Natural killer cell (primary cell): ENCODE measurements around the gene SMAD3. TPM values are rescaled to one million over a fixed set of nuclear protein-coding genes. Genes with fewer than 3 reads are reported as not detected.

Source experiments
- ATAC-seq, 3 donors: fragments of 150-1000 bp in 2 of 3; fragments of 200-7000 bp in 1 of 3; cut with Tn5 transposase; 1 replicate in 1 of 3; 2 replicates in 2 of 3; pipeline ENCODE4 v1.10.0; 2021; ENCODE audit warnings: mild to moderate bottlenecking in 2 of 3, moderate library complexity in 2 of 3
- DNase-seq, 2 donors: peaks; one replicate each; pipeline versions ENCODE4 v3.0.0 to v3.0.0-alpha.2; 2013 to 2021; ENCODE audit warnings: mixed read lengths in 1 of 2
- H3K27ac ChIP-seq: one replicate; pipeline ENCODE4 v1.5.1; 2013; ENCODE audit warnings: mild to moderate bottlenecking, low read length
- H3K27me3 ChIP-seq: one replicate; pipeline ENCODE4 v1.6.1; 2013; ENCODE audit warnings: low read length; ENCODE audit not compliant: control insufficient read depth, insufficient read depth
- H3K36me3 ChIP-seq: one replicate; pipeline ENCODE4 v1.6.1; 2013; ENCODE audit warnings: low read length; ENCODE audit not compliant: control insufficient read depth, insufficient read depth
- H3K4me1 ChIP-seq: one replicate; pipeline ENCODE4 v1.6.1; 2013; ENCODE audit warnings: low read length; ENCODE audit not compliant: control insufficient read depth, insufficient read depth
- H3K4me3 ChIP-seq: one replicate; pipeline ENCODE4 v1.5.1; 2013; ENCODE audit warnings: low read length
- H3K9me3 ChIP-seq: one replicate; pipeline ENCODE4 v1.6.1; 2013; ENCODE audit warnings: low read length; ENCODE audit not compliant: control insufficient read depth, insufficient read depth
- H3K27ac Mint-ChIP-seq, 2 donors: one replicate each; pipeline ENCODE4 v1.8.0; 2022; ENCODE audit warnings: mild to moderate bottlenecking in 2 of 2, mixed read lengths in 2 of 2, moderate library complexity in 1 of 2
- H3K27me3 Mint-ChIP-seq, 2 donors: one replicate each; pipeline ENCODE4 v1.8.0; 2022; ENCODE audit warnings: low read depth in 2 of 2, mixed read lengths in 2 of 2
- H3K36me3 Mint-ChIP-seq: one replicate; pipeline ENCODE4 v1.8.0; 2022; ENCODE audit warnings: mixed read lengths
- H3K4me1 Mint-ChIP-seq, 2 donors: one replicate each; pipeline ENCODE4 v1.8.0; 2022; ENCODE audit warnings: mixed read lengths in 2 of 2
- H3K4me3 Mint-ChIP-seq: one replicate; pipeline ENCODE4 v1.8.0; 2022; ENCODE audit warnings: mild to moderate bottlenecking, moderate library complexity, mixed read lengths
- H3K9me3 Mint-ChIP-seq, 2 donors: one replicate each; pipeline ENCODE4 v1.8.0; 2022; ENCODE audit warnings: mixed read lengths in 2 of 2
- WGBS: methylation state at CpG from one replicate; pipeline ENCODE4 v1.1.7; 2013; ENCODE audit warnings: missing lambda C conversion rate; ENCODE audit not compliant: insufficient coverage; 5-methylcytosine and 5-hydroxymethylcytosine counted together
- intact Hi-C: fragments of 100-400 bp; cut with micrococcal nuclease; formaldehyde crosslinking; loops from one replicate; pipeline ENCODE4 v1.14.2; 2022
- total RNA-seq, 4 donors: library from RNA; stranded (reverse); fragments of 120-200 nt in 1 of 4; gene quantifications; one replicate each; pipeline versions ENCODE4 v1.2.3 to v1.2.4, GENCODE V29; 2013 to 2022
- TF ChIP-seq, protein P1 (sequence below): fragments of 200-600 bp; IDR thresholded peaks from one replicate; pipeline ENCODE4 v1.8.0; 2022; ENCODE audit warnings: antibody characterized with exemption

The SMAD3 gene
- total RNA-seq, 3 donors from 2014 or later (not counting 1 experiment from before 2014, with no cell fraction given): 47.1 to 72.6 (median 63.0) TPM

DNA sequence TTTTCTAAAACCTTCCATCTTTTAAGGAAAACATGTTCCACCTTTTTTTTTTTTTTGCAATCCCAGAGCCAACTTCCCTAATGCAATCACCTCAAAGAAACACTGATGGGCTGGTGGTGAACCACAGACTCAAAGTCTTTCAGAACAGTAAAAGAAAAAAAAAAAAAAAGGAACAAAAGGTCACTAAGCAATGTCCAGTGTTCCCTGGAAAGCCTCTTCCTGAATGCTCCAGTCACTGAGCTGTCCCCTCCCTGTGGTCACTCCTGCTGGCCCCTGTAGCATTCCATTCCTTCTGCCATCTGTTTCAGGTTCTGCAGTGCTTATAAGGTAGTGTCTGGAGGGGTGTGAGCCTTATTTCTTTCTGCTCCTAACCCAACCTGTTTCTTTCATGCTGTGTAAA is 135.7 kb downstream of the SMAD3 start:
- Histone ChIP-seq H3K4me1 (no peaks in the 10 kb centered on the region), H3K4me3 (no peak overlapping the region), H3K9me3 (no peaks in the 10 kb centered on the region), H3K27me3 (no peaks in the 10 kb centered on the region), H3K36me3 (peaks cover 36% of the 10 kb centered on the region), H3K27ac (no peak overlapping the region)
- DNase-seq (no peak), ATAC-seq (no peak)
- Mint-ChIP-seq H3K36me3 (peaks cover 25% of the 10 kb centered on the region), H3K27ac (no peak overlapping the region), H3K9me3 (no peaks in the 10 kb centered on the region), H3K4me1 (peaks cover 10 to 18% of the 10 kb centered on the region in 2 donors), H3K27me3 (no peaks in the 10 kb centered on the region), H3K4me3 (no peak overlapping the region)
- intact Hi-C loops: no loop called here
- TF ChIP-seq, protein P1, sequence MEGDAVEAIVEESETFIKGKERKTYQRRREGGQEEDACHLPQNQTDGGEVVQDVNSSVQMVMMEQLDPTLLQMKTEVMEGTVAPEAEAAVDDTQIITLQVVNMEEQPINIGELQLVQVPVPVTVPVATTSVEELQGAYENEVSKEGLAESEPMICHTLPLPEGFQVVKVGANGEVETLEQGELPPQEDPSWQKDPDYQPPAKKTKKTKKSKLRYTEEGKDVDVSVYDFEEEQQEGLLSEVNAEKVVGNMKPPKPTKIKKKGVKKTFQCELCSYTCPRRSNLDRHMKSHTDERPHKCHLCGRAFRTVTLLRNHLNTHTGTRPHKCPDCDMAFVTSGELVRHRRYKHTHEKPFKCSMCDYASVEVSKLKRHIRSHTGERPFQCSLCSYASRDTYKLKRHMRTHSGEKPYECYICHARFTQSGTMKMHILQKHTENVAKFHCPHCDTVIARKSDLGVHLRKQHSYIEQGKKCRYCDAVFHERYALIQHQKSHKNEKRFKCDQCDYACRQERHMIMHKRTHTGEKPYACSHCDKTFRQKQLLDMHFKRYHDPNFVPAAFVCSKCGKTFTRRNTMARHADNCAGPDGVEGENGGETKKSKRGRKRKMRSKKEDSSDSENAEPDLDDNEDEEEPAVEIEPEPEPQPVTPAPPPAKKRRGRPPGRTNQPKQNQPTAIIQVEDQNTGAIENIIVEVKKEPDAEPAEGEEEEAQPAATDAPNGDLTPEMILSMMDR: no peak

DNA sequence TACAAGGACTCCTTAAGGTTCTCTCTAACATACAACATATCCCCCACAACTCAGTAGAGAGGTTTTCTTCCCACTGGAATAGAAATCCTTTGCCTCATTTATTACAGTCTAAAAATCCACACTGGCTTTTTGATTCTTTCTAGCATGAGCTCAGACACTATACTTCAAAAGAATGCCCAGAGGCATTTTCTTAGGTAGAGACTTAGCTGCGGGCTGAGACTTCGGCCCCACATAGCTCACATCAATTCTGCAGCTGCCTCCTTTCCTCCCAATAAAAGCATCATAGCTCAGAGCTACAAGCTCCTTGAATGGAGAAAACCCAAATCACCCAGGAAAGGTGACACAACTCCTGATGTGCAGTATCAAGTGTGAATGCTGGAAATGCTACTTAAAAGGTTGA is 136.7 kb downstream of the SMAD3 start:
- ATAC-seq: no peak
- Mint-ChIP-seq H3K4me3 (no peak overlapping the region), H3K4me1 (peaks cover 10 to 13% of the 10 kb centered on the region in 2 donors), H3K27ac (no peak overlapping the region), H3K27me3 (no peaks in the 10 kb centered on the region), H3K36me3 (peaks cover 25% of the 10 kb centered on the region), H3K9me3 (no peaks in the 10 kb centered on the region)
- Histone ChIP-seq H3K36me3 (peaks cover 42% of the 10 kb centered on the region), H3K27me3 (no peaks in the 10 kb centered on the region), H3K9me3 (no peaks in the 10 kb centered on the region), H3K4me3 (no peak overlapping the region), H3K27ac (no peak overlapping the region), H3K4me1 (no peaks in the 10 kb centered on the region)
- intact Hi-C loops: no loop called here
- TF ChIP-seq, protein P1: no peak
- DNase-seq: no peak
- 100% methylated on average over 2 of the region's 2 CpGs for WGBS

DNA sequence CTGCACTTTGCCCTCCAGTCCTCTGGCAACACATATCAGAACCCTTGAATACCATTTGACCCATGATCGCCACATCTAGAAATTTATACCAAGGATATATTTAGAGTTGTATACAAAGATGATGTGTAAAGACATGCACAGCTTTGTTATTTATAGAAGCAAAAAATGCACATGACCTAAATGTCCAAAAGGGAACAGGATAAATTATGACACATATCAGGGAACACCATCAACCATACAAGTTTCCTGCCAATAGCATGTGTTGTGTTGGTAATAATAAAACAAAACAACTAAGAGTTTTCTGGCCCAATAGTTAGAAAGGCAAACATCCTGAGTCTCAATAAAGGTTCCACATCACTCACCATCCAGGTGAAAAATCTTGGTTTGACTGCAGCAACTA is 137.6 kb downstream of the SMAD3 start:
- Histone ChIP-seq H3K27me3 (no peaks in the 10 kb centered on the region), H3K4me3 (no peak overlapping the region), H3K27ac (no peak overlapping the region), H3K4me1 (no peaks in the 10 kb centered on the region), H3K9me3 (no peaks in the 10 kb centered on the region), H3K36me3 (peaks cover 50% of the 10 kb centered on the region)
- peaks cover 7 to 8% of the 10 kb centered on the region in 2 donors for H3K4me1 Mint-ChIP-seq
- no peak overlapping the region for H3K27ac Mint-ChIP-seq
- ATAC-seq (no peak), DNase-seq (no peak)
- no CpG with 5 or more reads among the region's 1 CpG for WGBS
- peaks cover 25% of the 10 kb centered on the region for H3K36me3 Mint-ChIP-seq
- TF ChIP-seq, protein P1: no peak
- H3K4me3 Mint-ChIP-seq: no peak overlapping the region
- intact Hi-C loops: no loop called here
- H3K27me3 Mint-ChIP-seq: no peaks in the 10 kb centered on the region
- no peaks in the 10 kb centered on the region for H3K9me3 Mint-ChIP-seq

DNA sequence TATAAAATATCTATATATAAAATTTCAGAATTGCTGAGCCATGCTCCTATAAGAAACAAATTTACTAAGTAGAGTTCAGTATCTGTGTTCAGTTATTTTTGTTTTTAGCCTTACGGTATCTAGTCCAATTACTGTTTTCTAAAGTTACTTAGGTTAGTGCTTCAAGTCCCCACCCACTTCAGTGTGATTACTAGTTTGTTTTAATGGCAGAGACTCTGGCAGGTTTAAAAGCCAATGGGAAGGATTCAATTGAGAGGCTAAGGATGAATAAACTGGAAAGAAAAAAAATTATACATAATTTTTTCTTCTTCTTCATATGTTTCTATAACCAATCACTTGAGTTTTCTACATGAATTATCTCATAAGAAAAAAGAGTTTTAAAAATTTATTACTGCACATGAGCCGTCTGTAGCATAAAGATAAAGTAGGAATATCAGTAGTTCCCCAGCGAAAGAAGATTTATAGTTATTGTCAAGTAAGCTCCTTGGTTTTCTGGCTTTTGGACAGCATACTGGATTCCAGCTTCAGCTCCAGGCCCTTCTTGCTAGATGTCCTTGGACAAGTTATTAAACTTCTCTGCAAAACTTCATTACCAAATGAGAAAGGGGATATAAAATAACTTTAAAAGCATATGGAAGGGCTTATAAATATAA is 142.3 kb downstream of the SMAD3 start:
- Mint-ChIP-seq H3K9me3 (no peaks in the 10 kb centered on the region), H3K27ac (no peak overlapping the region), H3K36me3 (peaks cover 26% of the 10 kb centered on the region), H3K4me3 (no peak overlapping the region), H3K27me3 (no peaks in the 10 kb centered on the region), H3K4me1 (peaks cover 6% of the 10 kb centered on the region in 2 donors)
- H3K27ac ChIP-seq: no peak overlapping the region
- intact Hi-C loops: no loop called here
- no peaks in the 10 kb centered on the region for H3K27me3 ChIP-seq
- ATAC-seq (no peak), DNase-seq (no peak)
- H3K9me3 ChIP-seq: no peaks in the 10 kb centered on the region
- peaks cover 49% of the 10 kb centered on the region for H3K36me3 ChIP-seq
- H3K4me3 ChIP-seq: no peak overlapping the region
- WGBS: 100% methylated on average over 2 of the region's 3 CpGs
- no peaks in the 10 kb centered on the region for H3K4me1 ChIP-seq
- TF ChIP-seq, protein P1: no peak
